K562 (cell line): ENCODE results near the gene CPTP. TPM values are rescaled to one million over a fixed set of nuclear protein-coding genes. Genes with fewer than 3 reads are reported as not detected.

Source experiments
- ATAC-seq: fragments of 200-7000 bp; cut with Tn5 transposase; 3 replicates; pipeline ENCODE4 v1.9.1; 2020; ENCODE audit warnings: moderate library complexity
- BruUV-seq: library from RNA; stranded (reverse); fragments of 400-500 nt; replicated peaks from 2 replicates; lab custom pipeline; 2021; lab: Mats Ljungman, UMichigan
- CTCF ChIA-PET: fragments of 300-600 bp; formaldehyde crosslinking; extraction: SDS; loops from one replicate; lab custom pipeline; 2021; ENCODE audit warnings: low intra/inter-chr PET ratio; lab: Yijun Ruan, JAX
- POLR2A ChIA-PET: fragments of 300-600, 350-650 bp; sonication (Branson Sonifier 250); formaldehyde crosslinking; extraction: SDS; loops from one replicate; lab custom pipeline; 2021; ENCODE audit warnings: antibody characterized with exemption, inconsistent platforms; lab: Yijun Ruan, JAX
- DNase-seq, 4 experiments: peaks; one replicate each; pipeline versions ENCODE4 v3.0.0 to v3.0.0-alpha.2; 2011 to 2018; ENCODE audit warnings: low spot score in 3 of 4, mixed read lengths in 3 of 4; ENCODE audit errors: extremely low read depth in 1 of 4
- FAIRE-seq: peaks from 2 replicates; lab custom pipeline; 2011; peaks lifted over from hg19 to GRCh38; lab: Jason Lieb, UNC
- H2AFZ ChIP-seq: 2 replicates; pipeline ENCODE4 v1.6.0; 2011; ENCODE audit warnings: low read depth, low read length, control low read depth, inconsistent platforms
- H3K27ac ChIP-seq: fragments of 200-600 bp; 3 replicates; pipeline ENCODE4 v1.8.0; 2011; ENCODE audit warnings: low read depth, mild to moderate bottlenecking, control low read depth, inconsistent platforms, low read length, moderate library complexity, mixed read lengths; ENCODE audit errors: extremely low read depth
- H3K27me3 ChIP-seq, 2 experiments: fragments of 300-600 bp in 1 of 2; 2 replicates in 1 of 2; 3 replicates in 1 of 2; pipeline versions ENCODE4 v1.6.0 to v1.8.0; 2011; ENCODE audit warnings: inconsistent platforms in 2 of 2, low read length in 2 of 2, mild to moderate bottlenecking in 1 of 2, mixed read lengths in 1 of 2, moderate library complexity in 1 of 2; ENCODE audit not compliant: control insufficient read depth in 2 of 2, insufficient read depth in 2 of 2
- H3K36me3 ChIP-seq: fragments of 300-600 bp; 3 replicates; pipeline ENCODE4 v1.8.0; 2011; ENCODE audit warnings: mild to moderate bottlenecking, low read length, inconsistent platforms; ENCODE audit not compliant: control insufficient read depth, insufficient read depth
- H3K4me1 ChIP-seq, 2 experiments: fragments of 200-600 bp in 1 of 2; replicated peaks in 1 of 2; 2 replicates in 1 of 2; 3 replicates in 1 of 2; pipeline versions ENCODE4 v1.5.1 to v1.8.0; 2011; ENCODE audit warnings: inconsistent platforms in 2 of 2, low read length in 2 of 2, mild to moderate bottlenecking in 1 of 2, mixed read lengths in 1 of 2, moderate library complexity in 1 of 2; ENCODE audit not compliant: control insufficient read depth in 2 of 2, insufficient read depth in 2 of 2
- H3K4me2 ChIP-seq: 2 replicates; pipeline ENCODE4 v1.6.1; 2011; ENCODE audit warnings: low read length, control low read depth, inconsistent platforms, mixed read lengths; ENCODE audit not compliant: insufficient read depth
- H3K4me3 ChIP-seq: fragments of 200-600 bp; sonication (generic), shearing (Covaris generic); 2 replicates; pipeline ENCODE4 v1.5.1; 2016; ENCODE audit warnings: control low read depth, inconsistent platforms
- H3K79me2 ChIP-seq: fragments of 200-600 bp; 3 replicates; pipeline ENCODE4 v1.8.0; 2011; ENCODE audit warnings: low read length, inconsistent platforms; ENCODE audit not compliant: control insufficient read depth, insufficient read depth
- H3K9ac ChIP-seq, 2 experiments: 2 replicates each; pipeline versions ENCODE4 v1.6.0 to v1.6.1; 2011; ENCODE audit warnings: low read depth in 2 of 2, low read length in 2 of 2, control low read depth in 1 of 2, inconsistent platforms in 1 of 2, mild to moderate bottlenecking in 1 of 2, mixed read lengths in 1 of 2; ENCODE audit not compliant: insufficient read depth in 1 of 2
- H3K9me1 ChIP-seq: one replicate; pipeline ENCODE4 v1.6.0; 2011; ENCODE audit warnings: inconsistent platforms, mild to moderate bottlenecking, low read length, moderate library complexity; ENCODE audit not compliant: control insufficient read depth, insufficient read depth
- H3K9me3 ChIP-seq: replicated peaks from 2 replicates; pipeline ENCODE4 v1.5.1; 2011; ENCODE audit warnings: low read depth, low read length, inconsistent platforms; ENCODE audit not compliant: control insufficient read depth, insufficient read depth
- H4K20me1 ChIP-seq: replicated peaks from 2 replicates; pipeline ENCODE4 v1.6.1; 2011; ENCODE audit warnings: low read length, inconsistent platforms, mixed read lengths; ENCODE audit not compliant: control insufficient read depth, insufficient read depth
- CBX1 ChIP-seq: sonication (generic); IDR thresholded peaks from 2 replicates; pipeline ENCODE4 v1.6.1; 2016; ENCODE audit warnings: antibody characterized with exemption, low read depth, mild to moderate bottlenecking
- CEBPB ChIP-seq: fragments of 450-650 bp; IDR thresholded peaks from 2 replicates; pipeline ENCODE4 v1.6.1; 2016; ENCODE audit warnings: missing genetic modification characterization, missing compliant biosample characterization
- CSDE1 ChIP-seq, 2 experiments: fragments of 450-650 bp; IDR thresholded peaks; 2 replicates each; pipeline ENCODE4 v1.6.1; 2016; ENCODE audit warnings: mild to moderate bottlenecking in 1 of 2
- ETS2 ChIP-seq: IDR thresholded peaks from 2 replicates; pipeline ENCODE4 v1.6.1; 2016; ENCODE audit warnings: borderline replicate concordance, missing genetic modification characterization, mild to moderate bottlenecking, moderate library complexity, missing compliant biosample characterization; ENCODE audit not compliant: poor library complexity, severe bottlenecking
- HNRNPL ChIP-seq: fragments of 200-400 bp; formaldehyde crosslinking; IDR thresholded peaks from 2 replicates; pipeline ENCODE4 v1.6.1; 2017; ENCODE audit warnings: low read depth, mild to moderate bottlenecking, low read length
- IRF1 ChIP-seq: sonication (generic); formaldehyde crosslinking; IDR thresholded peaks from 2 replicates; pipeline ENCODE4 v1.8.0; 2022; ENCODE audit warnings: missing genetic modification reagents, mild to moderate bottlenecking, borderline replicate concordance
- JUN ChIP-seq, 2 experiments: sonication (generic) in 1 of 2; formaldehyde crosslinking in 1 of 2; IDR thresholded peaks; 2 replicates each; pipeline versions ENCODE4 v1.6.1 to v1.8.0; 2012 to 2022; ENCODE audit warnings: borderline replicate concordance in 2 of 2, mild to moderate bottlenecking in 2 of 2, improper control_type of control experiment in 1 of 2, low read depth in 1 of 2, low read length in 1 of 2, missing genetic modification reagents in 1 of 2
- PRDM10 ChIP-seq: fragments of 450-650 bp; IDR thresholded peaks from 2 replicates; pipeline ENCODE4 v1.6.1; 2018; ENCODE audit not compliant: partially characterized antibody
- TFAP4 ChIP-seq: sonication (generic); formaldehyde crosslinking; IDR thresholded peaks from 2 replicates; pipeline ENCODE4 v1.8.0; 2022; ENCODE audit warnings: missing genetic modification reagents, mild to moderate bottlenecking, moderate library complexity, borderline replicate concordance
- ZBTB7A ChIP-seq: IDR thresholded peaks from 2 replicates; pipeline ENCODE4 v1.6.1; 2011; ENCODE audit warnings: low read depth, mild to moderate bottlenecking, low read length, moderate library complexity, borderline replicate concordance; ENCODE audit not compliant: control insufficient read depth
- ZNF740 ChIP-seq, 3 experiments: fragments of 200-800 bp in 1 of 3; sonication (Bioruptor generic) in 1 of 3; sonication (generic) in 1 of 3; formaldehyde crosslinking in 1 of 3; IDR thresholded peaks; 2 replicates each; pipeline versions ENCODE4 v1.6.1 to v1.8.0; 2016 to 2022; ENCODE audit warnings: mild to moderate bottlenecking in 2 of 3, missing compliant biosample characterization in 2 of 3, missing genetic modification characterization in 2 of 3, missing genetic modification reagents in 1 of 3
- ZNF764 ChIP-seq: fragments of 250-450 bp; sonication (Bioruptor Pico); IDR thresholded peaks from 2 replicates; pipeline ENCODE4 v1.4.0; 2020; ENCODE audit warnings: low read depth, mild to moderate bottlenecking, moderate library complexity
- WGBS: fragments of 100-300 bp; shearing (Covaris generic); methylation state at CpG from one replicate; pipeline ENCODE4 v1.1.6; 2016; ENCODE audit warnings: low coverage, mixed read lengths; ENCODE audit not compliant: insufficient coverage; ENCODE audit errors: missing lambda C conversion rate; 5-methylcytosine and 5-hydroxymethylcytosine counted together
- in situ Hi-C: fragments of 300-500 bp; cut with MboI; formaldehyde crosslinking; loops from 4 replicates; pipeline ENCODE4 v1.15.0; 2018; ENCODE audit warnings: inconsistent platforms, mixed read lengths
- intact Hi-C: fragments of 100-400 bp; cut with micrococcal nuclease; formaldehyde crosslinking; loops from 2 replicates; pipeline ENCODE4 v1.14.2; 2022
- polyA plus RNA-seq, 8 experiments: library from polyadenylated mRNA; depleted of rRNA in 4 of 8; stranded (reverse) in 5 of 8; unstranded in 3 of 8; fragments of >200 nt; fragmentation: Nextera tagmentation in 2 of 8; fragmentation: Illumina TruSeq in 1 of 8; extraction: Ambion mirVana in 2 of 8; extraction: Trizol in 1 of 8; gene quantifications; 2 replicates each; pipeline versions ENCODE4 v1.2.1 to v1.2.3, GENCODE V29; 2011 to 2014; ENCODE audit warnings: inconsistent platforms in 1 of 8, missing spikeins in 1 of 8
- total RNA-seq, 7 experiments: library from RNA; depleted of rRNA in 6 of 7; stranded (reverse); fragments of >200 nt in 6 of 7; fragmentation: Illumina TruSeq in 2 of 7; extraction: Trizol in 2 of 7; gene quantifications; 2 replicates each; pipeline versions ENCODE4 v1.2.1 to v1.2.3, GENCODE V29; 2011 to 2021; ENCODE audit warnings: low replicate concordance in 1 of 7

The CPTP gene
- total and polyA plus RNA-seq, 9 of the 15 experiments (the other 6 are each of a cell fraction or from before 2014, with no cell fraction given): 0.11 to 25.8 (median 3.5) TPM

GRCh38 chr1:1287288-1288110 lies 37.1 kb upstream of the CPTP start:
- DNase-seq: no peak
- ATAC-seq: no peak
- intact Hi-C loops: no loop called here
- H3K4me2 ChIP-seq: no peak overlapping the region
- H3K27ac ChIP-seq: no peak overlapping the region
- no peaks in the 10 kb centered on the region for H3K9me3 ChIP-seq
- BruUV-seq: no TSS peak
- peaks cover 3% of the 10 kb centered on the region for H3K9me1 ChIP-seq
- H3K4me3 ChIP-seq: no peak overlapping the region
- H4K20me1 ChIP-seq: peaks cover 19% of the 10 kb centered on the region; the same call in 1 of the 2 replicates
- H3K27me3 ChIP-seq: peaks cover 2 to 33% of the 10 kb centered on the region in 2 experiments; a peak in 3 of 5 replicates
- ChIA-PET POLR2A (interaction anchor here (0.5 to 2.3 kb wide), 6 partner anchors 11 to 271 kb away, joined by 3 to 6 read pairs (median 4); no protein-coding TSS in a partner anchor), CTCF (no interaction called here)
- peak overlapping the region in 1 of 2 experiments; percentile 68; a peak in 2 of 4 replicates for H3K9ac ChIP-seq
- H2AFZ ChIP-seq: no peak overlapping the region
- no peak for FAIRE-seq
- no peaks in the 10 kb centered on the region for H3K36me3 ChIP-seq
- in situ Hi-C loops: no loop called here
- WGBS: 32% methylated on average over 33 of the region's 46 CpGs
- no peaks in the 10 kb centered on the region for H3K79me2 ChIP-seq
- peaks cover 0 to 72% of the 10 kb centered on the region in 2 experiments; a peak in 3 of 5 replicates for H3K4me1 ChIP-seq
- TF ChIP-seq HNRNPL (peak; percentile 48; the same call in 1 of the 2 replicates), JUN (IDR thresholded peaks at IDR 0.05; ENCODE audit: borderline replicate concordance, low read depth, low read length) (no peak), JUN (CRISPR knock-in tag; IDR thresholded peaks at IDR 0.05; ENCODE audit: borderline replicate concordance) (peak; percentile 20; the same call in 1 of the 2 replicates), CSDE1 (IDR thresholded peaks at IDR 0.05) (no peak), IRF1 (CRISPR knock-in tag) (no peak), ZNF740 (CRISPR knock-in tag; IDR thresholded peaks at IDR 0.05) (peak; percentile 27; the same call in 1 of the 2 replicates), ZNF740 (tag; IDR thresholded peaks at IDR 0.05) (no peak), PRDM10 (no peak), CEBPB (tag) (no peak), CBX1 (no peak), ZBTB7A (peak; percentile 13; the same call in 1 of the 2 replicates), ZNF764 (CRISPR knock-in tag) (no peak), TFAP4 (CRISPR knock-in tag) (no peak), ETS2 (no peak)
